ENCODE measurements around the gene RRM2.

GRCh38 chr2:10170256-10170655 is 47.7 kb downstream of the RRM2 start:
- TF ChIP-seq CTCF (IDR thresholded peaks at IDR 0.05) (no peak), POLR2A (IDR thresholded peaks at IDR 0.05) (no peak), EP300 (IDR thresholded peaks at IDR 0.05) (no peak), POLR2AphosphoS5 (IDR thresholded peaks at IDR 0.05) (no peak)

Data from upper lobe of left lung (tissue), 4 donors.